Measurements from ENCODE around the gene APBA2.

GRCh38 chr15:29140475-29141307 is 254.9 kb downstream of the APBA2 start:
- TF ChIP-seq POLR2A (IDR thresholded peaks at IDR 0.05): no peak
- no peak for TF ChIP-seq CTCF (IDR thresholded peaks at IDR 0.05)
